NCI-H226 (cell line): ENCODE measurements around the gene CCNJ.

ENCODE experiments used
- DNase-seq: peaks from one replicate; pipeline ENCODE4 v3.0.0-alpha.2; 2015

CCNJ gene

GRCh38 chr10:96061232-96061631, 17.8 kb downstream of the CCNJ start:
- DNase-seq = no peak

GRCh38 chr10:96072674-96073073, 29.3 kb downstream of the CCNJ start:
- DNase-seq = peak; percentile 48

- DNase-seq = peak; percentile 50
These were observed 30.3 kb downstream of the CCNJ start for GRCh38 chr10:96073722-96074121.

GRCh38 chr10:96074776-96075175, 31.4 kb downstream of the CCNJ start:
- no peak for DNase-seq

GRCh38 chr10:96075977-96076376, 32.6 kb downstream of the CCNJ start:
- DNase-seq = no peak

GRCh38 chr10:96077156-96077555, 33.8 kb downstream of the CCNJ start:
- DNase-seq = no peak

GRCh38 chr10:96082153-96082552, 38.8 kb downstream of the CCNJ start:
- no peak for DNase-seq

GRCh38 chr10:96082748-96083147, 39.4 kb downstream of the CCNJ start:
- no peak for DNase-seq

GRCh38 chr10:96089116-96089515, 45.7 kb downstream of the CCNJ start:
- no peak for DNase-seq

GRCh38 chr10:96089670-96090462, 46.5 kb downstream of the CCNJ start:
- peak; percentile 94 for DNase-seq

- no peak for DNase-seq
These were observed 47.0 kb downstream of the CCNJ start for GRCh38 chr10:96090463-96090800.

- DNase-seq = no peak
These were observed 49.8 kb downstream of the CCNJ start for GRCh38 chr10:96092999-96093767.

- no peak for DNase-seq
These were observed 50.6 kb downstream of the CCNJ start for GRCh38 chr10:96093948-96094347.

GRCh38 chr10:96096958-96097357, 53.6 kb downstream of the CCNJ start:
- no peak for DNase-seq

- DNase-seq = no peak
These were observed 54.5 kb downstream of the CCNJ start for GRCh38 chr10:96097865-96098264.

GRCh38 chr10:96107623-96108038, 64.2 kb downstream of the CCNJ start:
- DNase-seq = no peak
